Inflammatory macrophage treated with lipopolysaccharide for 1 hour (primary cell): ENCODE results near the gene UGT1A8.
A peak's percentile ranks its signal among the peaks of the same experiment; 100 is the strongest.
"Not testable (repeated sequence)": the region's sequence is repeated elsewhere in the genome, so short reads cannot be mapped to it uniquely, and the experiment has no call there.

ENCODE experiments used
- DNase-seq, 2 donors: peaks; one replicate each; pipeline ENCODE4 v3.0.0-alpha.2; 2020 to 2022

Gene UGT1A8

GRCh38 chr2:233643128-233643527, 25.7 kb downstream of the UGT1A8 start:
- DNase-seq = no peak

- not testable (repeated sequence) for DNase-seq
Measured at GRCh38 chr2:233646033-233646432, 28.6 kb downstream of the UGT1A8 start.

DNA sequence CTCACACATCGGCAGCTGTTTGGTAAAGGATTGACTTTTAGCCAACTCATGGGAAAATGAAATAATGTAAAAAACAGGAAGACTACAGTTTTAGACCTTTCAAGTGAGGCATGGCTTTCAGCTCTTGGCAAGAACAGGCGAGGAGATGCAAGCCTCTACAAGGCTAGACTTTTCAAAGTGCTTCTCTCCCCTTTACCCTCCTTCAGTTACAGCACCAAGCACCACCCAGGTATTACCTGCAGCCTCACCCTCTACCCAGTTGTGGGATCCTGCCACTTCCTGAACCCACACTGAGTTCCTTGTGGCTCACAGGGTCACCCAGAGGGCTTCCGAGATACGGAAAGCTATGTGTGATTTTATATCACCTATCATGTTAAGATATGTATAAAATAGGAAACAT, 33.5 kb downstream of the UGT1A8 start:
- DNase-seq = no peak

DNA sequence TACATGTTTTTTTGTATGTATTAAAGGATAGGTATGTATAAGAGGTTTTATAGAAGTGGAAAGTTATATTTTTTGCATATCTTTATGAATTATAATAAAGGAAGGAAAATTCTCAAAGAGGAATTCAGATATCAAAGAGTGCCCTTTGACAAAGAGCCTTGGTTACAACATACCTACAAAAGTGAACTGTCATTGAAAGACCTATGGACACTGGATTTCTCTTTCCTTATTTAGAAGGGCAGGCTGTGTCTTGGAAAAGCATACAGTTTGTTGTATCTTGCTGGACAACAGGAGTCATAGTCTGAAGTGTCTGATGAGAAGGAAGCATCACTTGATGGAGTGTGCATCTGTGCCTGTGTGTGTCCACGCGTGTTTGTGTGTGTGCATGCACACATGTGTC, 34.0 kb downstream of the UGT1A8 start:
- DNase-seq = no peak

DNA sequence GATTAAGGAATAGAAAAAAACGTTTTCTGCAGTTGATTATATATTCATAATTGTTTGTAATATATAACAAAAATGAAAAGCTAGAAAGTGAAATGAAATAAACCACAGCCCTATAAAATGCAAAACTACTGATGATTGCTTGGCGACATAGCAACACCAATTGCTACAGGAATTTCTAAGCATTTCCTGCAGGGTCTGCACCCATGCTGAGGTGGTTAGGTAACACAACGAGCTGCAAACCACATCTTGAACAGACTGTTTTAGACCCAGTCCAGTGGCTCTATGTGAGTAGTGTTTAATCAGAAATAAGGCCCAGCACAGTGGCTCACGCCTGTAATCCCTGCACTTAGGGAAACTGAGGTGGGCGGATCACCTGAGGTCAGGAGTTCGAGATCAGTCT, 37.1 kb downstream of the UGT1A8 start:
- no peak for DNase-seq

GRCh38 chr2:233655043-233655442, 37.6 kb downstream of the UGT1A8 start:
- no peak for DNase-seq

- not testable (repeated sequence) for DNase-seq
Measured at GRCh38 chr2:233655943-233656342, 38.5 kb downstream of the UGT1A8 start.

- DNase-seq = no peak
Measured at GRCh38 chr2:233656443-233656842, 39.0 kb downstream of the UGT1A8 start.

GRCh38 chr2:233658610-233659009, 41.2 kb downstream of the UGT1A8 start:
- DNase-seq = no peak

- DNase-seq = no peak
Measured at GRCh38 chr2:233663911-233664310, 46.5 kb downstream of the UGT1A8 start.

GRCh38 chr2:233668605-233669260, 51.3 kb downstream of the UGT1A8 start:
- no peak for DNase-seq

- DNase-seq = no peak
Measured at GRCh38 chr2:233671290-233672161, 54.1 kb downstream of the UGT1A8 start, which contains the start of gene UGT1A9. Gene UGT1A9 (plus strand): TSS chr2:233671898. CDS start chr2:233671935, 37 bp downstream.

- DNase-seq = no peak
Measured at GRCh38 chr2:233672886-233673285, 55.5 kb downstream of the UGT1A8 start.

DNA sequence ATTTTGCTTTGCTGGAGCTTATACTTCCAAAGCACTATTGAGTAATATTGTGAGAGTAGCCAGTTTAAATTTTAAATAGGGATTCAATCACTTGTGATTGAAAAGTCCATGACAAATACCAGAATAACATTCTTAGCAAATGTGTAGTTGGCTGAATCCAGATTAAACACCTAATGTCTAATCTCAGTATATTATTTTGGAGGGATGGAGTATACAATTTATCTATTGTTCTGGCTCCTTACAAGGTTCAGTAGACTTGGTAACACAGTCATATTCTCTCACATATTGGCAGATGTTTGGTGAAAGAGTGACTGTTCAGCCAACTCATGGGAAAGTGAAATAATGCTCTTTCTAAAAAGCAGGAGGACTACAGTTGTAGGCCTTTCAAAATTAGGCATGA, 56.5 kb downstream of the UGT1A8 start:
- no peak for DNase-seq

GRCh38 chr2:233674314-233674713, 56.9 kb downstream of the UGT1A8 start:
- DNase-seq = no peak

- DNase-seq = no peak
Measured at GRCh38 chr2:233674995-233675394, 57.6 kb downstream of the UGT1A8 start.

GRCh38 chr2:233676046-233676445, 58.6 kb downstream of the UGT1A8 start:
- DNase-seq = no peak

- DNase-seq = no peak
Measured at GRCh38 chr2:233679196-233679595, 61.8 kb downstream of the UGT1A8 start.

DNA sequence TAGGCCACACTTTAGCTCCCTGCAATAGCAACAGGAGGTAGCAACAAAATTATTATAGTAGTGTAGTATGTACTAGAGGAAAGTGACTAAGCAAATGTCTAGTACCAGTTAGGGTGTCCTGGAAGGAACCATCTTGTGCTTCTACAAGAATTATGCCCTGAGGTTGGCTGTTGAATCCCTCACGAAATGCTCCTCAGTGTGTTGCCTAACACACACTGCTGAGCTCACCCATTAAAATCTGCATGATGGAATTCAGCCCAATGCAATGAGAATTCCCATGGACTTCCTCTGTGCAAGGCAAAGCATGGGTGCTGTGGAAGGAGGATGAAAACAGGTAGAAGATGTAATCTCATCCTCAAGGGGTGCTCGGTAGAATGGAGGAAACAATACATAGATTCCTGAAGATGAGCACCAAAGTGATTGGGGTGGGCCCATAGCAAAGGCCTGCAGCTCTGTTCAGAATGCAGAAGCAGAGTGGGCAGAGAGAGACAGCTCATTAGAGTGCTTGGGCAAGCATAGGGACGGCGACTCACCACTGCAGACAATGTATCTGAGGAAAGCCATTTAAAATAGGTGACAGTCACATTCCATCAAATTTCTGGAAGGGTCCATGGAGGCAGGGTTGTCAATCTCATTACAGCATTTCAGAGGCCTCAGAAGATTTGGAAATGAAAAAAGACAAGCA, 63.1 kb downstream of the UGT1A8 start:
- peak; percentile 3 to 9 for DNase-seq

DNA sequence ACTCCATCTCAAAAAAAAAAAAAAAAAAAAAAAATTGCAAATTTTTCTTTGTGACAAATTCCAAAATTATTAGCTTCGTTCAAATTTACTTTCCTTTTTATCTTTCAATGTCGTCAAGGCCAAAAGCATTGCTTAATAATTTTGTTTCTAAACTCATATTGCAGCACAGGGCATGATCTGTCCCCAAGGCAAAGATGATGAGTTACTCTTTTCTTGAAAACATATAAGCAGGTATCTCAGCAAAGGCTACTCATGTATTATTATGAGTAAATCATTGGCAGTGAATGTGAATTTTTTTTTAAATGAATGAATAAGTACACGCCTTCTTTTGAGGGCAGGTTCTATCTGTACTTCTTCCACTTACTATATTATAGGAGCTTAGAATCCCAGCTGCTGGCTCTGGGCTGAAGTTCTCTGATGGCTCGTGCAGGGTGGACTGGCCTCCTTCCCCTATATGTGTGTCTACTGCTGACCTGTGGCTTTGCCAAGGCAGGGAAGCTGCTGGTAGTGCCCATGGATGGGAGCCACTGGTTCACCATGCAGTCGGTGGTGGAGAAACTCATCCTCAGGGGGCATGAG, 64.2 kb downstream of the UGT1A8 start, which contains the start of gene UGT1A7:
Gene UGT1A7, plus strand, starts transcription at position 381 of the 579 bp plus-strand sequence. Its CDS starts 37 bp downstream, at position 418.
- DNase-seq = no peak

- no peak for DNase-seq
Measured at GRCh38 chr2:233684640-233685039, 67.2 kb downstream of the UGT1A8 start.

GRCh38 chr2:233686928-233687327, 69.5 kb downstream of the UGT1A8 start:
- no peak for DNase-seq

GRCh38 chr2:233688341-233688740, 70.9 kb downstream of the UGT1A8 start:
- no peak for DNase-seq
